RPMI7951 (cell line): ENCODE results near the gene INKA2. TPM values are rescaled to one million over a fixed set of nuclear protein-coding genes. Genes with fewer than 3 reads are reported as not detected.

Source experiments
- DNase-seq: peaks from one replicate; pipeline ENCODE4 v3.0.0-alpha.2; 2012; ENCODE audit warnings: low read depth
- total RNA-seq: library from RNA; depleted of rRNA; stranded (reverse); fragments of >200 nt; shearing (Covaris generic); gene quantifications from 2 replicates; pipeline ENCODE4 v1.2.3, GENCODE V29; 2014

INKA2 gene
- total RNA-seq, 1 experiment from 2014 or later = 1.4 TPM

DNA sequence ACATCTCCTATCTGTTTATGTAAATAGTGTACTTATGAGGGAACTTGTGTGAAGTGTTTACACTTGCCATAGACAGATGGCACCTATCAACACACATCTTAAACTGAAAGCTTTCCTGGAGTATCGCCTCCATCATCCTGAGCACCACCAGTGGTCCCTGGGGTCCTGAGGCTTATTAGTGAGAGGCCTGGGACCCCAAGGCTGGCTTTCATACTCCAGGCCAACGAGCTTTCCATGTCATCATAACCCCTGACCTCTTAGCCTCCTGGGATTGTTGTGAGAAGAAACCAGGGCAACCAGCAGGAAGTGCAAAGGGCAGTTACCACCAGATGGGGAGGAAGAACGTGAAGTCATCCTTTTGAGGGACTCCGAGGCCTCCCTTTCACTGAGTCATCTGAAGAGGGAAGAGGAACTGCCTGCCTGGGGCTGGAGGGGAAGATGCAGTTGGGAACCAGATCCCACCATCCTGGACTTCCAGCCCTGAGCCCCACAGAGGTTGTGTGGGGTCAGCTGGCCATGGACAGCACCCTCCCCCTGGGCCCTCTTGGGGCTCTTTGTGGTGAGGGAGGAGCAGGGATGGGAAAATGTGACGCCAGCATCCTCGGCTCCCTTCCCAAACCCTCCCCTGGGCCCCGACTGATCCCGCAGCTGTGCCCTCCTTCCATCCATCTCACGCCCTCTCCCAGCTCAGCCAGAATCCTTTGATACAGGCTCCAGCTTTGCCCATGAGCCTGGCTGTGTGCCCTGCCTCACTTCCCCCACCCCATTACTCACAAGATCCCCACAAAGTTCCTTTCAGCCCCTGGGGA, 5.8 kb downstream of the INKA2 start:
- peak; percentile 96 for DNase-seq

DNA sequence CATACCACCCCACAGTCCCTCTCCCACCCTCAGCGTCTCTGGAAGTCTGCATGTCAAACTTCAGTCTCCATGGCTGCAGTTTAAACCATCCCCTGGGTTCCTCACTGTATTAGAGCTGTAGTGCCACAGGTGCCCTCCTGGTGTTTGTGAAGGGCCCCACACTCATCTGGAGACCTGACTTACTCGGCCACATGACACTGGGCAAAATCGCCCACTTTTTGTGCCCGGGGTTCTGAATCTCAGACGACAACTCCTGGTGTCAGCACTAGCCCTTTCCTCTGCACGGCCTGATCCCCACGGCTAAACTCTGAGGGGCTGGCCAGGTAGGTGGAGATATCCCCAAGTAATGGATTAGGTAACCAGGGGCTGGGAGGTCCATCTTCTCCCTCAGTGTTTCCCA, 6.5 kb downstream of the INKA2 start:
- DNase-seq = no peak

DNA sequence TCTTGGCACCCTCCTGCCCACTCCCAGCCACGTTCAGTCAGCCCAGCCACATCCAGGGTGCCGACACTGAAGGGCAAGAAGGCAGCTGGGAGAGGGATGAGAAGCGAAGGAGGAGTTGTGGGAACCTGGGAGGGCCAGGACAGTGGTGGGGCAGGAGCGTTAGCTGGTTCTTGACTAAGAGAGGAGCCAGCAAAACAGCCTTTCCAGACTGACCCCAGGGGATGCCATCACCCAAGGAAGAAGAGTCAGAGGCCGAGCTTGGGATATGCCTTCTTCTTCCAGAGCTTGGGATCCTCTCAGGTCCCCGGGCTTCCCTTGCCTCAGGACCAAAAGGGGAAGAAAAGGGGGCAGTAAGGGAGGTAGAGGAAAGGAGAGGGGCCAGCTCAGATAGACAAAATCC, 7.2 kb downstream of the INKA2 start:
- DNase-seq = no peak

GRCh38 chr1:111730706-111731105, 8.5 kb downstream of the INKA2 start:
- no peak for DNase-seq

DNA sequence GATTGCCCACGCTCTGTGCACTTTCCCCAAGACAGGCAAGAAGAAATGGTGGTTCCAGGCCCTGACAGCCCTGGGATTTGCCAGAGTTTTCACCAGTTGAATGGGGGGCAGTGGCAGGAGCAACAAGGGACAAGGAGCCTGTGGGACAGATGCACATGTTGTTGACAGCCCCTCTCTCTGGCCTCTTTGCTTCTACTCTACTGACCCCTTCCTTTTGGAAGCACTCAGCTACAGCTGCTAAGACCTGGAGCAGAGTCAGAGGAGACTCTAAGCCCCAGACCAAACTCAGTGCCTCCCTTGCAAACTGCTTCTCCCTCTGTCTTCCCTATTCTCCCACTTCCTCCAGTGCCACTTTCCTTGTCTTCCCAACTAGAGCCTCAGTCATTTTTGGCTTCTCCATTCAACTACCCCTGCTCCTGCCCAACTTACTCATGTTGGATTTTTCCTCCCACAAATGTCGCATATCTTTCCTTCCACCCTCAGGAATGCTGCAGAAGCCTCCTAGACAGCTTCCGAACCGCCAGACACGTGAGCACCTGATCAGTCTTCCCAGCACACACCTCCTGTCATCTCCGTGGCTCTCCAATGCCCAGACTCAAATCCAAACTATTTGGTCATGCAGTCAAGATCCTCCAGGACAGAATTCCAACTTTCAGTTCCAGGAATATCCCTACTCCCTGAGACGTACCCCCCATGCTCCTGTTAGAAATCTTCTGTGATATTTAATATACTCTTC, 9.1 kb downstream of the INKA2 start:
- DNase-seq = no peak

DNA sequence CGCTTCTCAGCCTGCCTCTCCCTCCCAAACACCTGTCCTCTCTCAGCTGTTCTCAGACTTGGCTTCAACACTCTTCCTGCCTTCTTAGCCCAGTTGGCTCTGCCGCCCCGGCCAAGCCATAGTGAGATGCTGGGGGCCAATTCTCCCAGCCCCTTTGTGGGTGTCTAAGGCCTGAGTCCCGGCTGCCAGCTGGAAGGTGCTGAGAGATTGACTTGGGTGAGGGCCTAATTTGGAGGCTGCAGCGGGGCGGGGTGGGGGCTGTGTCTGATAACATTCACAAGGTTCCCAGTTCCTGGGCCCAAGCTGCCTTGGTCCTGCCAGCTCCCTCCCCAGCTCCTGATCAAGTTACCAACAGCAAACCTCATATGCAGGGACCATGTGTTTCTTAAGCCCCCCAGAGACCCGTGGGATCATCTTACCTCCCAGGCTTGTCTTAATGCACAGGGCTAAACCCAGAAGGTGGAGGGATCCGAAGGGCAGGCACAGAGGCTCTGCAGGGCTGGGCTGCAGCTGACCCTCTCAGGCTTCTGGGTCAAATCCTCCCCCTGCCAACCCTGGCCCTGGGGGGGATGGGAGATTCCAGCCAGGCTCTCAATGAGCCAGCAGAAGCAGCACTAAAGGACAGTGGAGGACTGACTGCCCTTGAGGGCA, 9.8 kb downstream of the INKA2 start:
- DNase-seq = no peak

GRCh38 chr1:111727056-111727455, 12.1 kb downstream of the INKA2 start:
- no peak for DNase-seq

GRCh38 chr1:111725192-111725591, 14.0 kb downstream of the INKA2 start:
- DNase-seq = no peak

- DNase-seq = no peak
Measured at GRCh38 chr1:111723871-111724270, 15.3 kb downstream of the INKA2 start.

- DNase-seq = no peak
Measured at GRCh38 chr1:111723091-111723806, 15.9 kb downstream of the INKA2 start.

- DNase-seq = no peak
Measured at GRCh38 chr1:111720977-111721786, 18.0 kb downstream of the INKA2 start.

DNA sequence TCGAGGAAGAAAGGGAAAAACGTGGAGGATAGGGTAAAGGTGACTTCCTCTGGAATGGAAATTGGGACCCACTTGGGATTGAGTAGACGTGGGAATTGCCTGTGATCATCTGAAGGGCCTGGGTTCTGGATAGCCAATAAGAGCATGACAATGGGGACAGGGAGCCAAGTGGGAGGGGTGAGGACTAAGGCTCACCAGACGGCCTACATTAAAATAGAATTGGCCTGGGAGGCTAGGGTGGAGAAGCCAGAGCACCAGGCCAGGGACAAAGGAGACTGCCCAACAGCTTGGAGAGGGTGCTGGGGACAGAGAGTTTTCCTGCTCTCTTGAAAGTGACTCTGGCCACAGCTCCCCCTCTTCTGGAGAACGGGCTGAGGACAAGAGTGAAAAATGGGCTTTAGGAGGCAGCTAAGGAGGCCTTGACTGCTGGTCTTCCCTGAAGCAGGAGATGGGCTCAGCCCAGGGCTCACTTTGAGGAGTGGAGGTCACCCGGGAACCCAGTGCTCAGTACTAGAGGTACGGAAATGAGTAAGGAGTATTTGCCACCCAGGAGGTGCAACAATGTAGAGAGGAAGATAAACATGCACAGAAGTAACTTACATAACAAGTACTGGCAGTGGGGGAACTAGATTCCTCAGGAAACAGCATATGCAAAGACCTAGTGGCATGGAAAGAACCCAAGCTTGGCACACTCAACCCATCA, 18.8 kb downstream of the INKA2 start:
- no peak for DNase-seq

DNA sequence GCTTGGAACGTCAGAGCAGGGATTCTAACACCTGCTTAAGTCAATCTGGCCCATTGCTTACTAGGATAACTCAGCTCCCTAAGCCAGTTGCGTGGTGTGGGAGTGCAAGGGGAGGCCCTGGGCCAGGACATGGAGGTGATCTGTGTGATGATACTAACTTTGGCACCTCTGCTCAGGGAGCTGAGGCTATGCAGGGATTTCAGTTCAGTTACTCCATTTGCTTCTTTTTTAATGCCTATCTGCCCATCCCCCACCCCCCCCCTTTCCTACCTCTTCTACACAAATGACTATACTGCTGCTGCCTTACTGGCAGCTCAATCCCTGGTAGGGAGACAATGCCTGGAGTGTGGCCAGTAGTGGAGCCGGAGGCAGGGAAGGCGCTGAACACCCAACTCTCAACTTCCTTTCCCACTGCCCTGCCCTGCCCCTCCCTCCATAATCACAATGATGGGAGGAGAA, 19.5 kb downstream of the INKA2 start:
- DNase-seq = no peak

GRCh38 chr1:111719135-111719534, 20.1 kb downstream of the INKA2 start:
- no peak for DNase-seq

DNA sequence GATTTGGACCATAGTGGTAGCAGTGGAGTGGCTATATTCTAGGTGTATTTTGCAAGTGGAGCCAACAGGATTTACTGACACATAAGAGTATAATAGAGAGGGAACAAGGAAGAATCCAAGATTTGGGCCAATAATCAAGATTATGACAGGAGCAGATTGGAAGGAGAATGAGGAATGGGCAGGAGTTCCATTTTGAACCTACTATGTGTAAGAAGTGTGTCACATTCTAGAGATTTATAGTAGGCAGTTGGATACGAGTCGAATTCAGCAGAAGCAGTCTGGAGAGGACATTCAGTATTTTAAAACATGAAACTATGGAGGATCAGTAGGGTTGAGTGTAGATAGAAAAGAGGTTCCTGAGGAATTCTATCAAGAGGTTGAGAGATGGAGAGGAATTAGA, 21.7 kb downstream of the INKA2 start:
- DNase-seq = no peak

DNA sequence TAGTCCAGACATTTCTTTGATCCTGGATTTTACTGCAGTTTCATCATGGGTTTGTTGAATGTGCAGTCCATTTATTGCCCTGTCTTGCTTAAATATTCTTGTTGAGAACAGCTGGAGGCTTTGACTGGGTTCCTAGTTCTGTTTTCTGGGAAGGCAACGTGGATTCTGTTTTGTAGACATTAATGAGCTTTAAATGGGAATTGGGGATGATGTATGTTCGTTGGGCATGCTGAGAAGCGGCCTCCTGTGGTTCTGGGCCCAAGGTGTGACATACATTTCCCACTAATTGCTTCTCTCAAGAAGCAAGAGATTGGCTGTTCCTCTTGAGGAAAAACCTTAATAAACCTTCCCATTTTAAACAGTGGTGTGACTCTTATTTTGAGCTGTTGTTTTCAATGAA, 22.9 kb downstream of the INKA2 start:
- DNase-seq = no peak

DNA sequence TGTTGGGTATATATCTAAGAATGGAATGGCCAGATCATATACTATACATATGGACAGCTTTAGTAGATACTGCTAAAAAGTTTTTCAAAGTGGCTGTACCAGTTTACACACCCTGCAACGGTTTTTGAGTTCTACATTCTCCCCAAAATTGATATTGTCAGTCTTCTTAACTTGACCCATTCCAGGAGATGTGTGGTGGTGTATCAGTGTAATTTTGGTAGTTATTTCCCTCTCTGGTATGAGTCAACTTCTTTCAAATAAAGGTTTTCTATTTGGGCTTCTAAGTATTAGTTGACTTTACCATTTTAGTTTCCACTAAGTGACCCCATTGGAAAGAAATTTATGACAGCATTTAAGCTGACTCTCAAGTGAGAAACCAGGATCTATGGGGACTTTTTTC, 29.2 kb downstream of the INKA2 start:
- no peak for DNase-seq

DNA sequence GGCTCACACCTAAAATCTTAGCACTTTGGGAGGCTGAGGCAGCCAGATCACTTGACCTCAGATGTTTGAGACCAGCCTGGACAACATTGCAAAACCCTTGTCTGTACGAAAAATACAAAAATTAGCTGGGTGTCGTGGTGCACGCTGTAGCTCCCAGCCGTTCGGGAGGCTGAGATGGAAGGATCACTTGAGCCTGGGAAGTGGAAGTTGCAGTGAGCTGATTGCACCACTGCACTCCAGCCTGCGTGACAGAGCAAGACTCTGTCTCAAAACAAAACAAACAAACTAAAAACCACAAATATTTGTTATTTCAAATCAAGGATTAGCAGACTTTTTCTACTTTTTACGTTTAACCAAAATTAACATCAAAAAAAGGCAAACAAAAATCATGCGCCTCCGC, 31.3 kb downstream of the INKA2 start:
- peak; percentile 14 for DNase-seq

DNA sequence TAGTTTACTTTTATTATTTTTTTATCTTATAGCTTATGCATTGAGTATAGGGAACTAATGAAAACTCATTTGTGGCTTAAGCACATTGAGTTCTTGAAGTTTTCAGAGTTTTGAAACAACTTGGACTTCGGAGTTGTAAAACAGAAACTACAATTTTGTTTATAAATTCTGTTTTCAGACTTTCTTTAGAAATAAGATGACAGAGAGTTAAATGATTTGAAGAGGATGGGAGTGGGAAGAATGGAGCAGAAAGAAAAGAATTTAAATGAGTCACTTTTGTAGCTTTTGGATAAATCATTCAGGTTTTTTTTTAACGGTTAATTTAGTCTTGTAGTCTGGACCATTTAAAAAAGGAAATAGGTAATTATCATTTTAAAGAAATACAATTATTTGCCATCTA, 32.3 kb downstream of the INKA2 start:
- no peak for DNase-seq

- DNase-seq = no peak
Measured at GRCh38 chr1:111705841-111706240, 33.4 kb downstream of the INKA2 start.

- DNase-seq = no peak
Measured at GRCh38 chr1:111704776-111705175, 34.4 kb downstream of the INKA2 start.
